Forelimb muscle (tissue), 1 donor: ENCODE data around the gene USP31. TPM values are rescaled to one million over a fixed set of nuclear protein-coding genes. Genes with fewer than 3 reads are reported as not detected.

ENCODE experiments used
- DNase-seq: peaks from one replicate; pipeline ENCODE4 v3.0.0-alpha.2; 2013; ENCODE audit warnings: low read depth
- polyA plus RNA-seq: library from polyadenylated mRNA; unstranded; fragments of 120-200 nt; gene quantifications from one replicate; pipeline ENCODE4 v1.2.1, GENCODE V29; 2013; ENCODE audit not compliant: insufficient read length

Gene USP31
- polyA plus RNA-seq, 1 donor: 6.1 TPM

- no peak for DNase-seq
Observed at GRCh38 chr16:23060458-23061320, 88.6 kb downstream of the USP31 start.

- DNase-seq: no peak
Observed at GRCh38 chr16:23059433-23059832, 89.8 kb downstream of the USP31 start.

GRCh38 chr16:23058576-23058975 is 90.7 kb downstream of the USP31 start:
- no peak for DNase-seq

GRCh38 chr16:23057013-23057596 is 92.1 kb downstream of the USP31 start:
- no peak for DNase-seq

GRCh38 chr16:23055481-23055880 is 93.8 kb downstream of the USP31 start:
- DNase-seq: no peak

GRCh38 chr16:23052908-23053580 is 96.2 kb downstream of the USP31 start:
- DNase-seq: no peak

GRCh38 chr16:23052221-23052620 is 97.0 kb downstream of the USP31 start:
- DNase-seq: no peak

GRCh38 chr16:23051587-23051986 is 97.7 kb downstream of the USP31 start:
- DNase-seq: no peak

GRCh38 chr16:23048164-23048563 is 101.1 kb downstream of the USP31 start:
- no peak for DNase-seq

GRCh38 chr16:23045025-23045424 is 104.2 kb downstream of the USP31 start:
- no peak for DNase-seq

GRCh38 chr16:23040246-23040645 is 109.0 kb downstream of the USP31 start:
- no peak for DNase-seq

GRCh38 chr16:23039118-23039517 is 110.1 kb downstream of the USP31 start:
- no peak for DNase-seq

- DNase-seq: no peak
Observed at GRCh38 chr16:23035240-23035639, 114.0 kb downstream of the USP31 start.

GRCh38 chr16:23031508-23032098 is 117.6 kb downstream of the USP31 start:
- no peak for DNase-seq

GRCh38 chr16:23029733-23030420 is 119.4 kb downstream of the USP31 start:
- no peak for DNase-seq

- DNase-seq: no peak
Observed at GRCh38 chr16:23027386-23027785, 121.9 kb downstream of the USP31 start.

- no peak for DNase-seq
Observed at GRCh38 chr16:23026784-23027362, 122.4 kb downstream of the USP31 start.

GRCh38 chr16:23025692-23026307 is 123.5 kb downstream of the USP31 start:
- DNase-seq: peak; percentile 59

GRCh38 chr16:23024044-23024443 is 125.2 kb downstream of the USP31 start:
- DNase-seq: no peak

- DNase-seq: no peak
Observed at GRCh38 chr16:23020084-23020483, 129.2 kb downstream of the USP31 start.

GRCh38 chr16:23016368-23016767 is 132.9 kb downstream of the USP31 start:
- no peak for DNase-seq
